Lower leg skin (tissue), 4 donors: ENCODE results near the gene RANBP3. TPM values are rescaled to one million over a fixed set of nuclear protein-coding genes. Genes with fewer than 3 reads are reported as not detected.

Experiments
- DNase-seq, 2 donors: peaks; one replicate each; pipeline ENCODE4 v3.0.0-alpha.2; 2019; ENCODE audit warnings: low spot score in 2 of 2
- H3K4me3 ChIP-seq: fragments of 200-600 bp; sonication (generic); 2 replicates; pipeline ENCODE4 v1.5.1; 2017; ENCODE audit warnings: mild to moderate bottlenecking, low read depth; ENCODE audit not compliant: poor library complexity, severe bottlenecking
- CTCF ChIP-seq, 3 donors: fragments of 450-650 bp; IDR thresholded peaks; one replicate each; pipeline ENCODE4 v1.5.1; 2016; ENCODE audit warnings: antibody characterized with exemption in 3 of 3, mild to moderate bottlenecking in 3 of 3, moderate library complexity in 2 of 3
- POLR2A ChIP-seq, 2 donors: fragments of 450-650 bp; IDR thresholded peaks; one replicate each; pipeline ENCODE4 v1.6.1; 2016 to 2017; ENCODE audit warnings: antibody characterized with exemption in 2 of 2, mild to moderate bottlenecking in 1 of 2, moderate library complexity in 1 of 2
- WGBS, 2 donors: methylation state at CpG; one replicate each; pipeline ENCODE4 v1.1.5; 2018; 5-methylcytosine and 5-hydroxymethylcytosine counted together
- intact Hi-C: fragments of 100-400 bp; cut with DNase I; formaldehyde crosslinking; loops from one replicate; pipeline ENCODE4 v1.15.0; 2023; ENCODE audit warnings: low total_unique reads
- total RNA-seq, 4 donors: library from RNA; depleted of rRNA; stranded (reverse); fragments of >200 nt; gene quantifications; one replicate each; pipeline ENCODE4 v1.1.0, GENCODE V29; 2016

The RANBP3 gene
- total RNA-seq, 4 donors from 2014 or later, result 57.2 to 116 (median 72.0) TPM

- TF ChIP-seq CTCF (IDR thresholded peaks at IDR 0.05) (no peak), POLR2A (IDR thresholded peaks at IDR 0.05) (no peak)
- WGBS, 2 donors, result 83 to 92% methylated on average over 13 of the region's 13 CpGs
- H3K4me3 ChIP-seq, result no peak overlapping the region
- intact Hi-C loops, result no loop called here
- DNase-seq, result no peak
These were observed 78.0 kb downstream of the RANBP3 start for GRCh38 chr19:5899728-5900526.

- intact Hi-C loops, result no loop called here
- DNase-seq, result no peak
- H3K4me3 ChIP-seq, result no peak overlapping the region
- no peak for TF ChIP-seq CTCF (IDR thresholded peaks at IDR 0.05)
- TF ChIP-seq POLR2A (IDR thresholded peaks at IDR 0.05), result no peak
- 79 to 88% methylated on average over 23 to 26 of the region's 30 CpGs for WGBS, 2 donors
These were observed 80.6 kb downstream of the RANBP3 start for GRCh38 chr19:5897189-5897969.

DNA sequence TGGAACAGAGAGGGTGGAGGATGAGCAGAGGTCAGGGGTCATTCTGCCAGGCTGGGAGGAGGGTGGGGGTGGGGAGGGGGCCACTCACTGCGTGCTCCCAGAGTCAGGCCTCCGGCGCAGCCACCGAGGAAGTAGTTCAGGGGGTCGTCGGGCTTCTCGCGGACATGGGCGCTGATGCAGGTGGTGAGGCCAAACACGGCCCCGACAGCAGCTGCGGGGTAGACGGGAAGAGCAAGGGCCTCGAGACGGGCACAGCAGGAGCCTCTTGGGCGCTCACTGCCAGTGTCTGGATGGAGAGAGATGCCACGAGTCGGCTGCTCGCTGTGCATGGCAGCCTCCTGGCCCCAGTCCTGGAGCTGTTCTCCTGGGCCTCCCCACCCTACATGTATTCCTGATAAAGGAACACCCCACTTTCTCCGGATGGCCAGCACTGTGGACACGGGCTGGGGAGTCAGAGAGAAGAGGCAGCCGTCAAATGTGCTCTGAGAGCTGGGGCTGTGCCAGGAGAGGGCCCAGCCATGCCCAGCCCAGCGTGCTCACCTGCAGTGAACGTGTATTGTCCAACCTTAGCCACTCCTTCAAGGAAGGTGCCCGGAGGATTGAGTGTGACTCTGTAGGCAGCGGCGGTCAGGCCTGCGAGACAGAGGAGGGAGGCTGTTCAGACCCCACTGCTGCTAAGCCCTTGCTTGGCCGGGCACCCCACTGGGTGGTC is 81.4 kb downstream of the RANBP3 start:
- no peak for DNase-seq
- no peak for TF ChIP-seq POLR2A (IDR thresholded peaks at IDR 0.05)
- no peak for TF ChIP-seq CTCF (IDR thresholded peaks at IDR 0.05)
- no peak overlapping the region for H3K4me3 ChIP-seq
- intact Hi-C loops, result no loop called here
- 87 to 88% methylated on average over 29 of the region's 29 CpGs for WGBS, 2 donors

DNA sequence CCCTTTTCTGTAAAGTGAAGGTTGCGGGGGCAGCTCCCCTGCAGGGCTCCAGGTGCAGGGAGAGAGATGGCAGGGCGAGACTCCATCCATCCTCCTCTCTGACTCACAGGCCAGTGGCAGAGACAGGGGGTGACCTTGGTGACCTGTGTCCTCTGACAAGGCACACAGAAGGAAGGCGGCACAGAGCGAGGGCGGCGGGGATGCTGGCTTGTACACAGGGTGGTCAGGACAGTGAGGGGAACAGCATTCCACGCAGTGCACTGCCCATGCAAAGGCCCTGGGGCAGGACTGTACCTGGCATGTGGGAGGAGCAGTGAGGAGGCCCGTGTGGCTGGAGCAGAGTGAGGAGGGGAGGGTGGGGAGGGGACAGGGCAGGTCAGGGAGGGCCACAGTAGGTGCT is 82.0 kb downstream of the RANBP3 start:
- DNase-seq, result no peak

GRCh38 chr19:5895409-5895808 is 82.5 kb downstream of the RANBP3 start:
- TF ChIP-seq CTCF (IDR thresholded peaks at IDR 0.05) (no peak), POLR2A (IDR thresholded peaks at IDR 0.05) (no peak)
- intact Hi-C loops, result no loop called here

More for the DNA sequence above, 82.0 kb downstream of the RANBP3 start:
- H3K4me3 ChIP-seq, result no peak overlapping the region
- WGBS, 2 donors, result 91% methylated on average over 8 of the region's 8 CpGs
- intact Hi-C loops, result no loop called here
- TF ChIP-seq CTCF (IDR thresholded peaks at IDR 0.05), result no peak
- no peak for TF ChIP-seq POLR2A (IDR thresholded peaks at IDR 0.05)

More at GRCh38 chr19:5895409-5895808, 82.5 kb downstream of the RANBP3 start:
- no peak for DNase-seq
- 73 to 75% methylated on average over 13 to 14 of the region's 15 CpGs for WGBS, 2 donors
- H3K4me3 ChIP-seq, result no peak overlapping the region
